GM08714 (cell line): Measurements from ENCODE around the gene DOC2B.

Experiments used
- H3K4me3 ChIP-seq: fragments of 200-500 bp; sonication (Bioruptor generic); 2 replicates; pipeline ENCODE4 v1.5.1; 2014; ENCODE audit warnings: mild to moderate bottlenecking, low read length, inconsistent platforms
- ZNF274 ChIP-seq: IDR thresholded peaks from 2 replicates; pipeline ENCODE4 v1.6.1; 2012; ENCODE audit warnings: mild to moderate bottlenecking, low read depth, low read length

Gene DOC2B

DNA sequence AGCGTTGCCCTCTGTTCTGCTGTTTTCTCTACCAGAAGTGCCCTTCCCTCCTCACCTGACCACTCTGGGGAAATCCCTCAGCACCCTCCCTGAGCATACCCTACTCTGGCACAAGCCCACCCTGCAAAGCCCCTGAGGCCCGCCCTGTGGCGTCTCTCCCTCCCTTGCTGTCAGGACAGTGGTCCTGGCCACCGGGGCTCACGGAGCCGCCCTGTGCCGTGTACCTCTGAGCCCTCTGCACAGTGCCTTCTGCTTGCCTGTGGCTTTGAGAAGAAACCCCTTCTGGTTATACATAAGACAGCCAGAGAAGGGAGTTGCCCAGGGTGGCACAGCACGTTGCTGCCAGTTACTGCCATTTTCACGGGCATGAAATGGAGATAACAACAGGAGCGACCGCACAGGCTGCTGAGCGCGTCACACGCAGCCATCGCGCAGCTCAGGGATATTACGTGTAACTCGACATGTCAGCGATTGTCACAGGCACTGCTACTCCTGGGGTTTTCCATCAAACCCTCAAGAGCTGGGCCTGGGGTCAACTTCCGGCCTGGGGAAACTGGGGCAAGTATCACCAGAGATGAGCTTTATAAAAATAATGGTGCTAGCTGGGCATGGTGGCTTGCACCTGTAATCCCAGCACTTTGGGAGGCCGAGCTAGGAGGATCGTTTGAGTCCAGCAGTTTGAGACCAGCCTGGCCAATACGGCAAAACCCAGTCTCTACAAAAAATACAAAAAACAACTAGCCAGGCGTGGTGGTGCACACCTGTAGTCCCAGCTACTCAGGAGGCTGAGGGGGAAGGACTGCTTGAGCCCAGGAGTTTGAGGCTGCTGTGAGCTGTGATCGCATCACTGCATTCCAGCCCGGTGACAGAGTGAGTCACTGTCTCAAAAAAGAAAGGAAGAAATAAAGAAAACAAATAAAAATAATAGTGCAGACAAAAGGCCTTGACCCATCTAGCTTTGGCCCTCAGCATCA, 29.3 kb downstream of the DOC2B start:
- TF ChIP-seq ZNF274: no peak
- H3K4me3 ChIP-seq: no peak overlapping the region

DNA sequence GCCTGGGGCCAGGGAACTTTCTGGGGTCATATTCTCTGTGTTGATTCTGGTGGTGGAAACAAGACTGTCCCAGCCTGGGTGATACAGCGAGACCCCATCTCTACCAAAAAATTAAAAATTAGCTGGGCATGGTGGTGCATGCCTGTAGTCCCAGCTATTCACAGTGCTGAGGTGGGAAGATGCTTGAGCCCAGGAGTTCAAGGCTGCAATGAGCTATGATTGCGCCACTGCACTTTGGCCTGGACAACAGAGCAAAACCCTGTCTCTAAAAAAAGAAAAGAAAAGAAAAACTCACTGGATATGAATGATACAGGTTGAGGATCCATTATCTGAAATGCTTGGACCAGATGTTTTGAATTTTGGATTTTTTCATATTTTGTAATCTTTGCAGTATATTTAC, 30.4 kb downstream of the DOC2B start:
- no peak for TF ChIP-seq ZNF274
- H3K4me3 ChIP-seq: no peak overlapping the region

DNA sequence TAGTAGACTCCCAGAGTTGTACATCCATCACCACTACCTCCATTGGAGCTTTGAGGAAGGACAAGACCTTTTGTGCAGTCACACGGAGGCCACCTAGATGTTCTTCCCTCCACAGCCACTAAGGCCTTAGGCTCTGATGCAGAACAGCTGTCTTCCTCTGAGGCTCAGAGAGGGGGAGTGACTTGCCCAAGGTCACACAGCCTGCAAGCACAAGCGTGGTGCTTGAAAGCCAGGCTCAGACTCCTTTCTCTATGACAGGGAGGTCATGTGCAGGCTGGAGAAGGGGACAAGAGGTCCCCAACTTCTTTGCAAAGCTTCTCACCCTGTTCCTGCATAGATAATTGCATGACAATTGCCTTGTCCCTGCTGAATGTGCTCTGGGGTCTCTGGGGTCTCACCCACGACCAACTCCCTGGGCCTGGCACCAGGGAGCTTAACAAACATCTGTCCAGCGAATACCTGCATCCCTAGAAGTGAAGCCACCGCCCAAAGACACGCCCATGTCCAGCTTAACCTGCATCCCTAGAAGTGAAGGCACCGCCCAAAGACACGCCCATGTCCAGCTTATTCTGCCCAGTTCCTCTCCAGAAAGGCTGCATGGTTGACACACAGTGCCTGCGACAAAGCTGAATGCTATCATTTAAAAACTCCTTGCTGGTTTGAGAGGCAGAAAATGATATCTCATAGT, 31.4 kb downstream of the DOC2B start:
- no peak for TF ChIP-seq ZNF274
- no peak overlapping the region for H3K4me3 ChIP-seq

DNA sequence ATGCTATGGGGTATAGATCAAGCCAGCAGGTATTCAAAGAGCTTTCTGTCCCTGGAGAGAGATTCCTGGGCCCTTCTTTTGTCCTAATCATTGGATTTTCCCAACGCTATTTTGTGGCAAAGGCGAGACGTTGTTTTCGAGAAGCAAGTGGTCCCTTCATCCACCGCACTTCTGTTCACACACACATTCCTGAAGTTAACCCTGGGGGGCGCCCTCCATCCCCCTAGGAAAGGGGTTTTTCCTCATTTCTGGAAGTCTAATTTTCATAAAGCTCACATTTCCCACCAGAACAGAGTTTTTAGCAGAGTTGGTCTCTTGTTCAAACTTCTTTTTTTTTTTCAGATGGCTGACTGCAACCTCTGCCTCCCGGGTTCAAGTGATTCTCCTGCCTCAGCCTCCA, 32.2 kb downstream of the DOC2B start:
- H3K4me3 ChIP-seq: no peak overlapping the region
- TF ChIP-seq ZNF274: no peak

DNA sequence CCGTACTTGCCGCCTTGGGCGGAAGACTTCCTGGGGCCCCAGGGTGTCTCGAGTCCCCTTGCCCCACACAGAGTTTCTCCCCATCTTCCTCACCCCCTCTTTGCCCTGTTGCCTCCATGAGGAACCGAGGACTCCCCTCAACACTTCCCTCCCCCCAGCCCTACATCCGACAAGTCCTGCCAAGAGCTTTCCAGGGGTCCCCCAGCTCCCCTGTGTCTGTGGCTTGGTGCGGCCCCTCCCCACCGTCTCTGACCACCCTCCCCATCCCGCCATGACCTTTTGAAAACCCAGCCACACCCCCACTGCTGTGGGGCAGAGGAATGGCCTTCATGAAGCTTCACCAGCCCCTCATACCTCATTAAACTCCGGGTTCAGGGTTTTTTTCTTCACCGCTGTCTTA, 32.7 kb downstream of the DOC2B start:
- no peak for TF ChIP-seq ZNF274
- H3K4me3 ChIP-seq: no peak overlapping the region

DNA sequence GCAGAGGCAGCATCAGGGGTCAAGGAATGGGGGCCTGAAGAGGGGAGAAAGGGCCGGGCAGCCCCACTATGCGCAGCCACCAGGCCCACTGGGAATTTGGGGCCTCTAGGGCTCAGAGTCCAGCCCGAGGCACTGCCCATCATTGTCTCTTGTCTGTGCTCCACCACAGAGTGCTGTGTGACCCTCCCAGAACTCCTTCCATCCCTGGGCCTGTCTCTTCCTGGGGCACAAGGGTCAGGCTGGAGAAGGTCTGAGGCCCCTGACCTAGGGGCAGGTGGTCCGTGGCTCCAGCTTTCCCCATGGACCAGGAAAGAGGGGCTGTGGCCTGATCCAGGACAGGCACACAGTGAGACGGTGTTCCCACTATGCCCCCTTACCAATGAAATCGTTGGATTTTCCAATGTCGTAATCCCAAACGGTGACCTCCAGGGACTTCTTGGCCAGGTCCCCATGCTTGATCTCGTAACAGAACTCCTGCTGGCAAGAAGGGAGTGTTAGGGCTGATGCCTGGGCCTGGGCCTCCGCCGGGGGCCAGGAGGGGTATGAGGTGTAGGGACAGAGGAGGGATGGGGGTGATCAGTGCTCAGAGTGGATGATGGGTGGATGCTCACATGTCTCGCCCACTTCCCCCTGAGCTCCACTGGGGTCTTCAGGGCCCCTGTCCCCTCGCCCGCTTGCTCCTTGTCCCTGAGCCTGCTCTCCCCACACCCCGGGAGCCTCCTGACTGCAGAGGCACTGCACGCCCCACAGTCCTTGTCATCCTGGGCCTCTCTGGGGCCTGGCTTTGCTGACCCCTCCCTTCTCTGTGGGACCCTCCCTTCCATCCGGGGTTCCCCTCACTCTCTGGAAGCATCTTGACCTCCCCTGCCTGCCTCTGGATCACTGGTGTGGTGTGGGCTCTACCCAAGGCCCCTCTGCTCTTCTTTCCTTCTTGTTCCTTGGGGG, 33.4 kb downstream of the DOC2B start:
- H3K4me3 ChIP-seq: no peak overlapping the region
- no peak for TF ChIP-seq ZNF274

DNA sequence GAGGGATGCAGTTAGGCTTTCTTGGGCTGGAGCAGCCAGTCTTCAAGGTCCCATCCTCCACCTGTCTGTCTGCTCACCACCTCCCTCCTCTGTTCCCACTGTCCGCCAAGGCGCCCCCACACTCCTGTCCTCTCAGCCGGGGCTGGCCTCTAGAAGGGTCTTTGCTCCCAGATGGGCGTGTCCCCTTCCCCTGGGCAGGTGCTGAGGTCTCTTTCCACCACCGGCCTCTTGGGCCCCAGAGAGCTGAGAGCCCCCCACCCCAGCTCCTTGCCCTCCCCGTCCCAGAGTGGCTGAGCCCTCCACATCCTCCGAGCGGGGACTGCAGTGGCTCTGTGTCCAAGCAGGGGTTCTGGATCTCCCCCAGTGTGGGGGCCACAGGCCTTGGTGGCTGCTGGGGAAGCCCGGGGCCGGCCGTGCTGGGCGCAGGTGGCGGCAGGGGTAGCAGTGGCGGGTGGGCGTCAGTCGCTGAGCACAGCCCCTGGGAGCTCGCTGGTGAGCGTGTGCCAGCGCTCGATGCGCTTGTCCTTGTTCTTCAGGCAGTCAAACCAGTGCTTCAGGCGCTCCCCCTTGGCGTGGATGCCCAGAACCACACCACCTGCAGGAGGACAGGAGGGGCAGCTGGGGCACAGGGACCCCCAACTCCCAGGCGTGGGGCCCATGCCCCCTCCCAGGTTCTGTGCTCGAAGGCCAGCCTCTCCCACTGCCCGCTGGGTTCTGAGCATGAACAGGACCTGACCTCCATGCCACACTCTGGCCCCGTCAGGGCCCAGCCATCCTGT, 34.3 kb downstream of the DOC2B start:
- H3K4me3 ChIP-seq: no peak overlapping the region
- TF ChIP-seq ZNF274: no peak

DNA sequence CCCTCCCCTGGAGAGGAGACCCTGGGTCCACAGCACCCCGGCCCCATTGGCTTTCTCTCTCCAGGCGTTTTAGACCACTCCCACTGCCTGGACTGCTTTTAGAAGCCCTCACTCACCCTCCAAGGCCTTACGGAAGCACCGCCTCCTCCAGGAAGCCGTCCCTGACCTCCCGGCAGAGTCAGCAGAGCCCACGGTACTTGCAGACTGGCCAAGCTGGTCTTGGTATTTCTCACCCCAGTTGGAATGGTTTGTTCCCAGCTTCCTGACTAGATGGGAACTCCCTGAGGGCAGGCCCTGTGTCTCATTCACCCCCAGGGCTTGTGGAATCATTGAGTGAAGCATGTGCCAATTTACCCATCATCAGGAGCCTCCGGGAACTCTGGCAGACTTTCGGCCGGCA, 34.9 kb downstream of the DOC2B start:
- no peak for TF ChIP-seq ZNF274
- no peak overlapping the region for H3K4me3 ChIP-seq

DNA sequence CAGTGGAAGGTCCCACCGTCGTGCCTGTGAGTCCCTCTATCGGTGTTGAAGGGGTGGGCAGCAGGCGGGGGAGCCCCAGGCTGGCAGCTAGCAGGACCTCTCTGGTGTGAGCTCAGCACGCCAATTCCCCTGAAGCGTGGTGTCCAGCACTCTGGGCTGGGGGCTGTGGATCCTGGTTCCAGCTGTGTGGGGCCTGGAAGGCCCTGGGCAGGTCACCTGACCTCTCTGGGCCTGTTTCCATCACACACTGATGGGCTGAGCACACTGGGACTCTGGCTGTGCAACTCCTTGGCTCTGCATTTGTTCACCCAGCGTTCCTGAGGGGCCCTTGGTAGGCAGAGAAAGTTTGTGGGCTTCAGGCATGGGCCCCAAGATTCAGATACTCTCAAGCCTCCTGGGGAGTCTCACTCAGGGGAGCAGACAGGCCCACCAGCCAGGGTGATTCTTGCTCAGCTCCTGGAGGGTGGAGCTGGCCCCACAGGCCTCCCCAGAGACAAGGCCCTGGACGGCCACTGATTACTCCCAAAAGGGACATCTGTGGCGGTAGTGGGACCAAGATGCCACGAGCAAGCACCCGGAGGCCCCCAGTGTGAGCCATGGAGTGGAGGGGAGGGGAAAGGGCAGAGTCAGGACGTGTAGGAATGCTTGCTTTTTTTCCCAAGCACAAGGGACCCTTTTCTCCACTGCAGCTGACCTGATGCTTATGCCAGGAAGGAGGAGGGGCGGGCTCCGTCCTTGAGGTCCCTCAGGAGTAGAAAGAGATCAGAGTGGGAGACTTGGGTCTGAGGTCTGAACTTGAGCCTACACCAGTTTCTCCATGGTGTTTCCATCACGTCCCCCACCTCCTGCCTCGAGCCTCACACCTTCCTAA, 35.5 kb downstream of the DOC2B start:
- TF ChIP-seq ZNF274: no peak
- H3K4me3 ChIP-seq: no peak overlapping the region

DNA sequence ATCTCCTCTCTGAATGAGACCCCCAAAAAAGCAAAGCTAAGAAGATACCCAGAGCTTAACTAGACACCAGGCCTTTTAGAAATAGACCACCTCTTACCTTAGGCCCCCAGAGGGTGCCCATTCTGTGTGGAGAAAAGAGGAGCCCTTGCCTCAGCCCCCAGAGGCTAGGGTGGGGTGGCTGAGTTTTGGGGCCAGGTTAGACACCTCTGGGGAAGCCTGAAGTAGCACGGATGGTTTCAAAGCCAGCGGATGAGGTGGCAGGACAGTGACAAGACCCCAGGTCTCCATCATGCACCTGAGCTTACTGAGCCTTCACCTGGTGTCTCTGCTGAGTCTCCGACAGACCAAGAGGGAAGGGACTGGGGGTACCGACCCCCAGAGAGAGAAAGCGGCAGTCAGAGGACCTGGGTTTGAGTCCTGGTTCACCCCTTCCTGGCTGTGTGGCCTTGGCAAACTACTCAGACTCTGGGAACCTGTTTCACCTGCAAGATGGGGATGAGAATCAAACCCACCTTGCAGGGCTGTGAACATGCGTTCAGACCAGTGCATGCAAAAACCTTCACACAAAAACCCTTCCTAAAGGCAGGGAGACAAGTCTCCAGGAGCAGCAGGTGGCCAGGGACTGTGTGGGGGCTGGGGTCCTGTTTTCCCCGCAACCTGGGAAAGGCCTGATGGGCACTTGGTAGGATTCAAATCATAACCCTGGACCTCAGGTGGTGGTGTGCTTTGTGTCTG, 36.3 kb downstream of the DOC2B start:
- H3K4me3 ChIP-seq: no peak overlapping the region
- TF ChIP-seq ZNF274: no peak

DNA sequence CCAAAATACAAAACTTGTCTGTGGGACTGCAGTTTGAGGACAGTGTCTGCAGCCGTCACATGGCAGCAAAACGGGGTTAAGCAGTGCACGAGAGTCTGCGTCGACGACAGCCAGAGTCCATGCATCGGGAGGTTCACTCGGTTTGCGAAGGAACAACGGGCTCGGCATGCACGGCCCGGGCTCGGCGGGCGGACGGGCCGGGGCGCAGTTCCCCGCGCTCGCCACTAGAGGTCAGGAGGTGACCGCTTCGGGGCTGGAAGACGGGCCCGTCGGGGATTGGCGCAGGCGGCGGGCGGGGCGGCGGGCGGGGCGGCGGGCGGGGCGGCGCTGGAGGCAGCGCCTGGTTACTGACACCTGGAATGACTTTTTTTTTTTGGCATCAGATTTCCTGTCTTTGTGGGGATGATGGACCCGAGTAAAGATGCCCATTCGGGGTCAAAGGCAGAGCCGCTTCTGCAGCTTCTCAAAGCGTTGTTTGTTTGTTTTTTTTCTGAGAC, 37.6 kb downstream of the DOC2B start:
- TF ChIP-seq ZNF274: no peak
- H3K4me3 ChIP-seq: no peak overlapping the region
